Smooth muscle cell (in vitro differentiated cells): Measurements from ENCODE around the gene EFHD1. TPM values are rescaled to one million over a fixed set of nuclear protein-coding genes. Genes with fewer than 3 reads are reported as not detected.

Experiments
- DNase-seq: peaks from one replicate; lab custom pipeline; 2025; ENCODE audit not compliant: unreplicated experiment; lab: John Stamatoyannopoulos, UW
- H2AFZ ChIP-seq: fragments of 200-600 bp; sonication (generic); 2 replicates; pipeline ENCODE4 v1.6.0; 2016; ENCODE audit warnings: antibody characterized with exemption, low read depth, mild to moderate bottlenecking
- H3F3A ChIP-seq: fragments of 200-600 bp; sonication (generic); 2 replicates; pipeline ENCODE4 v1.6.0; 2017; ENCODE audit warnings: antibody characterized with exemption, low read depth
- H3K27ac ChIP-seq: fragments of 200-600 bp; sonication (generic); 2 replicates; pipeline ENCODE4 v1.5.1; 2016; ENCODE audit warnings: low read depth, mild to moderate bottlenecking
- H3K27me3 ChIP-seq: fragments of 200-600 bp; sonication (generic); 2 replicates; pipeline ENCODE4 v1.6.1; 2016; ENCODE audit warnings: low read depth, mild to moderate bottlenecking
- H3K36me3 ChIP-seq: fragments of 200-600 bp; sonication (generic); 2 replicates; pipeline ENCODE4 v1.5.1; 2016; ENCODE audit warnings: low read depth
- H3K4me1 ChIP-seq: fragments of 200-600 bp; sonication (generic); 2 replicates; pipeline ENCODE4 v1.5.1; 2016; ENCODE audit warnings: low read depth
- H3K4me2 ChIP-seq: fragments of 200-600 bp; sonication (generic); 2 replicates; pipeline ENCODE4 v1.6.0; 2016; ENCODE audit warnings: mild to moderate bottlenecking
- H3K4me3 ChIP-seq: fragments of 200-600 bp; sonication (generic); 2 replicates; pipeline ENCODE4 v1.5.1; 2016; ENCODE audit warnings: mild to moderate bottlenecking
- H3K79me2 ChIP-seq: fragments of 200-600 bp; sonication (generic); 2 replicates; pipeline ENCODE4 v1.6.0; 2016; ENCODE audit warnings: low read depth, mild to moderate bottlenecking
- H3K9ac ChIP-seq: fragments of 200-600 bp; sonication (generic); 2 replicates; pipeline ENCODE4 v1.6.0; 2016; ENCODE audit warnings: low read depth
- H3K9me3 ChIP-seq: fragments of 200-600 bp; sonication (generic); replicated peaks from 2 replicates; pipeline ENCODE4 v1.5.1; 2016; ENCODE audit warnings: low read depth
- H4K20me1 ChIP-seq: fragments of 200-600 bp; sonication (generic); 2 replicates; pipeline ENCODE4 v1.6.0; 2016; ENCODE audit warnings: low read depth
- WGBS: methylation state at CpG from one replicate; pipeline ENCODE4 v1.1.7; 2016; ENCODE audit warnings: low lambda C conversion rate; 5-methylcytosine and 5-hydroxymethylcytosine counted together
- polyA plus RNA-seq: library from polyadenylated mRNA; unstranded; fragments of >200 nt; fragmentation: Nextera tagmentation; extraction: Ambion mirVana; gene quantifications from 2 replicates; pipeline ENCODE4 v1.2.1, GENCODE V29; 2016
- total RNA-seq: library from RNA; depleted of rRNA; stranded (reverse); fragments of >200 nt; gene quantifications from 2 replicates; pipeline ENCODE4 v1.2.3, GENCODE V29; 2014
- TF ChIP-seq, protein P1 (sequence below): fragments of 200-600 bp; sonication (generic); IDR thresholded peaks from 2 replicates; pipeline ENCODE4 v1.5.1; 2017; ENCODE audit warnings: borderline replicate concordance, mild to moderate bottlenecking, antibody characterized with exemption; ENCODE audit not compliant: insufficient read depth, poor library complexity, severe bottlenecking

Gene EFHD1
- total and polyA plus RNA-seq, 2 experiments from 2014 or later: 6.4 to 19.2 TPM

DNA sequence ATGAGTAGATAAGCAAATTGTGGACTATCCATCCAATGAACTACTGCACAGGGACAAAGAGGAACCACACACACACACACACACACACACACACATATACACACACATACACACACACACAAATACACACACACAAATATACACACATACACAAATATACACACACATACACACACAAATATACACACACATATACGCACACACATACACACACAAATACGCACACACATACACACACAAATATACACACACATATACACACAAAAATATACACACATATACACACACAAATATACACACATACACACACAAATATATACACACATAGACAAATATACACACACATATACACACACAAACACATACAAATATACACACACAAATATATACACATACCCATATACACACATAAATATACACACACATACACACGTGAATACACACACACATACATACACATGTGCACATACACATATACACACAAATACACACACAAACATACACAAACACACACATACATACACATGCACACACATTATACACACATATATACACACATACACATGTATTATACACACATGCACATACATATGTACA lies 19.8 kb upstream of the EFHD1 start:
- H3K36me3 ChIP-seq: no peaks in the 10 kb centered on the region

DNA sequence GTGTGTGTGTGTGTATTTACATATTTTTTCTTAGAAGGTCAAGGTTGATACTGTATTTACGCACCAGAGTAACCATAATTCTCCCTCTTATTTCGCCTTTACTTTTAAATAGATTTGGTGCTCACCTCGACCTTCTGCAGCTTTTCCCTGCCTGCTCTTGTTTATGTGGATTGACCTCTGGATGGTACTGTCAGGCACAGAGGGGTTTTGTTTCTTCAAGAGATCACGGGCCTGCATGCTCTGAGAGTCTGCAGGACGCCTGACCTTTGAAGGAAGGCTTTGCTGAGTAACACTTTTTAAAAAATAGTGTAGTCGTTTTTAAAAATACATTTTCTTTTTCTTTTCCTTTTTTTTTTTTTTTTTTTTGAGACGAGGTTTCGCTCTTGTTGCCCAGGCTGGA lies 18.1 kb upstream of the EFHD1 start:
- TF ChIP-seq, protein P1, sequence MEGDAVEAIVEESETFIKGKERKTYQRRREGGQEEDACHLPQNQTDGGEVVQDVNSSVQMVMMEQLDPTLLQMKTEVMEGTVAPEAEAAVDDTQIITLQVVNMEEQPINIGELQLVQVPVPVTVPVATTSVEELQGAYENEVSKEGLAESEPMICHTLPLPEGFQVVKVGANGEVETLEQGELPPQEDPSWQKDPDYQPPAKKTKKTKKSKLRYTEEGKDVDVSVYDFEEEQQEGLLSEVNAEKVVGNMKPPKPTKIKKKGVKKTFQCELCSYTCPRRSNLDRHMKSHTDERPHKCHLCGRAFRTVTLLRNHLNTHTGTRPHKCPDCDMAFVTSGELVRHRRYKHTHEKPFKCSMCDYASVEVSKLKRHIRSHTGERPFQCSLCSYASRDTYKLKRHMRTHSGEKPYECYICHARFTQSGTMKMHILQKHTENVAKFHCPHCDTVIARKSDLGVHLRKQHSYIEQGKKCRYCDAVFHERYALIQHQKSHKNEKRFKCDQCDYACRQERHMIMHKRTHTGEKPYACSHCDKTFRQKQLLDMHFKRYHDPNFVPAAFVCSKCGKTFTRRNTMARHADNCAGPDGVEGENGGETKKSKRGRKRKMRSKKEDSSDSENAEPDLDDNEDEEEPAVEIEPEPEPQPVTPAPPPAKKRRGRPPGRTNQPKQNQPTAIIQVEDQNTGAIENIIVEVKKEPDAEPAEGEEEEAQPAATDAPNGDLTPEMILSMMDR: no peak
- H3K79me2 ChIP-seq: no peaks in the 10 kb centered on the region
- no peak overlapping the region for H2AFZ ChIP-seq
- no peaks in the 10 kb centered on the region for H3K9me3 ChIP-seq
- 83% methylated on average over 6 of the region's 8 CpGs for WGBS
- H3F3A ChIP-seq: no peaks in the 10 kb centered on the region
- no peak overlapping the region for H3K4me3 ChIP-seq
- H3K27ac ChIP-seq: no peak overlapping the region
- H3K4me1 ChIP-seq: no peaks in the 10 kb centered on the region
- H3K9ac ChIP-seq: no peak overlapping the region
- no peak for DNase-seq
- no peak overlapping the region for H3K4me2 ChIP-seq
- no peaks in the 10 kb centered on the region for H3K27me3 ChIP-seq
- H4K20me1 ChIP-seq: no peaks in the 10 kb centered on the region
- no peaks in the 10 kb centered on the region for H3K36me3 ChIP-seq

More for the DNA sequence above, 19.8 kb upstream of the EFHD1 start:
- WGBS: 57% methylated on average over 3 of the region's 3 CpGs
- no peaks in the 10 kb centered on the region for H3K4me1 ChIP-seq
- no peak overlapping the region for H2AFZ ChIP-seq
- no peak overlapping the region for H3K4me3 ChIP-seq
- no peaks in the 10 kb centered on the region for H3F3A ChIP-seq
- no peaks in the 10 kb centered on the region for H3K9me3 ChIP-seq
- H3K27ac ChIP-seq: no peak overlapping the region
- no peaks in the 10 kb centered on the region for H3K27me3 ChIP-seq
- no peak overlapping the region for H3K9ac ChIP-seq
- no peaks in the 10 kb centered on the region for H3K79me2 ChIP-seq
- TF ChIP-seq, protein P1: no peak
- no peak for DNase-seq
- H3K4me2 ChIP-seq: no peak overlapping the region
- no peaks in the 10 kb centered on the region for H4K20me1 ChIP-seq

DNA sequence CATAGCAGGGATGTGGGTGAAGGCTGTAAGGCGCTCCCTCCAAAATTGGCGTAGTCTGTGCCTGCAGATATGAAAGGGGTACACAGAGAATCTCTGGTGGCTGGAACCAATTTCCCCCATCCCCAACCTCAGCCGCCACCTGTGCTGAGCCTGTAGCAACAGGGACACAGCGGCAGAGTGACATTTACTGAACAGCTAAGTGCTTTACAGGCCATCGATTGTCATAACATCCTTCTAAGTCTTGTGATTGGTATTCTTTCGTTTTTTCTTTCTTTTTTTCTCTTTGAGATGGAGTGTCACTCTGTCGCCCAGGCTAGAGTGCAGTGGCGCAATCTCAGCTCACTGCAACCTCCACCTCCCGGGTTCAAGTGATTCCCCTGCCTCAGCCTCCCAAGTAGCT lies 12.2 kb upstream of the EFHD1 start:
- H3K4me3 ChIP-seq: no peak overlapping the region
- H3K36me3 ChIP-seq: no peaks in the 10 kb centered on the region
- no peaks in the 10 kb centered on the region for H3K9me3 ChIP-seq
- H4K20me1 ChIP-seq: no peaks in the 10 kb centered on the region
- no peak overlapping the region for H3K9ac ChIP-seq
- H3K4me2 ChIP-seq: no peak overlapping the region
- H3K27me3 ChIP-seq: no peaks in the 10 kb centered on the region
- TF ChIP-seq, protein P1: no peak
- no peak for DNase-seq
- H3K27ac ChIP-seq: no peak overlapping the region
- H2AFZ ChIP-seq: no peak overlapping the region
- no peaks in the 10 kb centered on the region for H3F3A ChIP-seq
- WGBS: 93% methylated on average over 9 of the region's 9 CpGs
- no peaks in the 10 kb centered on the region for H3K79me2 ChIP-seq
- H3K4me1 ChIP-seq: no peaks in the 10 kb centered on the region

DNA sequence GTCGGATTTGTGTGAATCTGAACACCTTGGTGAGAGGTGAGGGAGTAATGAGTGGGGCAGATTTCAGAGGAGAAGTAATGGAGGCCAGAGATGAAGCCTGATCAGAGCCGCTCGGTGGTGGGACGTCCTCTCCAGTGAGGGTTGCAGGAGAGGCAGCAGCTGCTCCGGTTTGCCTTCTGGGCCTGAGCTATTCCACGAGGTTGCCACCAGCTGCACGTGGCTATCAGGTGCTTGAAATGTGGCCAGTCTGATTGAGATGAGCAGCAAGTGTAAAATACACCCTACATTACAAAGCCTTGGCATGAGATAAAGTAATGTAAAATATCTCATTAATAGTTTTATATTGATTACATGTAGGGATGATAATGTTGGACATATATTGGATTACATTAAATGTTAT lies 10.8 kb upstream of the EFHD1 start:
- DNase-seq: no peak
- no peaks in the 10 kb centered on the region for H4K20me1 ChIP-seq
- H3K4me2 ChIP-seq: no peak overlapping the region
- WGBS: 84% methylated on average over 7 of the region's 7 CpGs
- no peak overlapping the region for H2AFZ ChIP-seq
- TF ChIP-seq, protein P1: no peak
- no peaks in the 10 kb centered on the region for H3K79me2 ChIP-seq
- no peak overlapping the region for H3K9ac ChIP-seq
- no peaks in the 10 kb centered on the region for H3F3A ChIP-seq
- H3K4me1 ChIP-seq: no peaks in the 10 kb centered on the region
- no peaks in the 10 kb centered on the region for H3K36me3 ChIP-seq
- no peak overlapping the region for H3K27ac ChIP-seq
- H3K4me3 ChIP-seq: no peak overlapping the region
- no peaks in the 10 kb centered on the region for H3K27me3 ChIP-seq
- H3K9me3 ChIP-seq: no peaks in the 10 kb centered on the region
